ENCODE data around the gene MRTFA. TPM values are rescaled to one million over a fixed set of nuclear protein-coding genes. Genes with fewer than 3 reads are reported as not detected.

Gene MRTFA
- total and polyA plus RNA-seq, 9 of the 15 experiments (the other 6 are each of a cell fraction or from before 2014, with no cell fraction given) = 0.84 to 21.1 (median 3.7) TPM

- TF ChIP-seq REST (IDR thresholded peaks at IDR 0.05; ENCODE audit: borderline replicate concordance) (no peak), REST (CRISPR knock-in tag; IDR thresholded peaks at IDR 0.05; ENCODE audit: low read depth) (no peak), CBX5 (IDR thresholded peaks at IDR 0.05; ENCODE audit: borderline replicate concordance, low read depth) (no peak), ZNF347 (CRISPR knock-in tag; IDR thresholded peaks at IDR 0.05; ENCODE audit: low read depth) (no peak), ZNF232 (CRISPR knock-in tag; IDR thresholded peaks at IDR 0.05) (no peak), GTF2F1 (IDR thresholded peaks at IDR 0.05; ENCODE audit: low read depth, low read length) (no peak)
Observed at GRCh38 chr22:40671796-40672360, 35.4 kb upstream of the MRTFA start (continued).
